Activated CD4-positive, alpha-beta memory T cell treated with anti-CD3 and anti-CD28 coated beads for 36 hours (primary cell): ENCODE results near the gene ITPRID1. TPM values are rescaled to one million over a fixed set of nuclear protein-coding genes. Genes with fewer than 3 reads are reported as not detected.
"Not testable (repeated sequence)": the region's sequence is repeated elsewhere in the genome, so short reads cannot be mapped to it uniquely, and the experiment has no call there.

Experiments used
- CTCF ChIA-PET: fragments of 350-600 bp; sonication (Branson Sonifier 250); formaldehyde crosslinking; loops from one replicate; lab custom pipeline; 2021; ENCODE audit warnings: antibody characterized with exemption, inconsistent platforms; lab: Charles Lee
- POLR2A ChIA-PET: fragments of 350-600 bp; sonication (Branson Sonifier 250); formaldehyde crosslinking; loops from one replicate; lab custom pipeline; 2021; ENCODE audit warnings: antibody characterized with exemption; lab: Charles Lee
- DNase-seq: peaks from one replicate; pipeline ENCODE4 v3.0.0-alpha.2; 2020
- H3K27ac Mint-ChIP-seq: one replicate; pipeline ENCODE4 v1.8.0; 2021; ENCODE audit warnings: mixed read lengths
- H3K27me3 Mint-ChIP-seq: one replicate; pipeline ENCODE4 v1.8.0; 2021; ENCODE audit warnings: mixed read lengths
- H3K36me3 Mint-ChIP-seq: one replicate; pipeline ENCODE4 v1.8.0; 2021; ENCODE audit warnings: mixed read lengths
- H3K4me1 Mint-ChIP-seq: one replicate; pipeline ENCODE4 v1.8.0; 2021; ENCODE audit warnings: low read depth, mixed read lengths
- H3K4me3 Mint-ChIP-seq: one replicate; pipeline ENCODE4 v1.8.0; 2021; ENCODE audit warnings: mild to moderate bottlenecking, mixed read lengths
- H3K9me3 Mint-ChIP-seq: one replicate; pipeline ENCODE4 v1.8.0; 2021; ENCODE audit warnings: mixed read lengths
- intact Hi-C: fragments of 100-400 bp; cut with micrococcal nuclease; formaldehyde crosslinking; loops from one replicate; pipeline ENCODE4 v1.15.1; 2023
- total RNA-seq, 2 experiments: library from RNA; stranded (reverse); gene quantifications; one replicate each; pipeline ENCODE4 v1.2.3, GENCODE V29; 2021

Gene ITPRID1
- not detected for total RNA-seq

DNA sequence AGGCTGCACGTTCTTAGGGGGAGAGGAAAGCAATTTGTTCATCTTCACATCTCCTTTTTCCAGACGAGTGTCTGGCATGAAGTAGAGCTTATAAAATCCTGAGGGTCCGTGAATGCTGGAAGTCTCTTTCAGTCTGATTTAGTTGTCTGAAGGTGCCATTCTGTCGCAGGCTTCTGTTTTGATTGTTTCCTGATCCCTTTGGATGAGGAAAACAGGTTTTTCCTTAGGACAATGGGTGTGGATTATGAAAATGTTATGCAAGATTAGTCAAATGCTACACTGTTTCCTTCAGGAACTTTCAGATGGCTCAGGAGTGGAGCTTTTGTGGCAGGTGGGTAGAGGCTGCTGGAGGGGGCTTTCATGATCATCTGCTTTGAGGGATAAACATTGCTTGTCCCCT lies at the start of gene ITPRID1:
ITPRID1 (plus strand) TSS at position 301 of the 400 bp plus-strand sequence. CDS start 38,935 bp downstream, outside the sequence.
- Mint-ChIP-seq H3K27ac (no peak within 1 kb of the TSS), H3K36me3 (no peaks in the 10 kb centered on the region), H3K4me3 (no peak within 1 kb of the TSS), H3K9me3 (peaks cover 9% of the 10 kb centered on the region), H3K27me3 (no peaks in the 10 kb centered on the region), H3K4me1 (no peaks in the 10 kb centered on the region)
- CTCF ChIA-PET = no interaction called here
- intact Hi-C loops = no loop called here
- POLR2A ChIA-PET = no interaction called here
- no peak for DNase-seq

DNA sequence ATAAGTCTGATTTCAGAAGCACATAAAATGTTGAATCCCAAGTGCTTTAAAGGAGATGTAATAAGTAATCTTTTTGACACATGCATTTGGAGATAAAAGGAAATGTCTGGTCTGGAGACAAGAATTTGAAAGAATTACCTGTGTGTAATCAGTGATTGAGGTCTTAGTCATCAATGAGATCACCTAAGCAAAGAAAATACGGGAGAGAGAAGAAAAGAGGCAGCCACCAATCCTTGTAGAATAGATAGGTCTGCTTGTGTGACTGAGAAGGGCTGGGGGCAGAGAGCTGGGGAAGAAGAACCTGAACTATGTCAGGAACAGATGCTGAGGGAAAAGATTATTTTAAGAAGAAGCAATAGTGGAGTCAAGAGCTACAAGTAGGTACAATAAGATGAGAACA lies 49.3 kb upstream of the ITPRID1 start:
- CTCF ChIA-PET = no interaction called here
- Mint-ChIP-seq H3K4me1 (no peaks in the 10 kb centered on the region), H3K36me3 (no peaks in the 10 kb centered on the region), H3K9me3 (no peaks in the 10 kb centered on the region), H3K27me3 (no peaks in the 10 kb centered on the region), H3K27ac (no peak overlapping the region), H3K4me3 (no peak overlapping the region)
- POLR2A ChIA-PET = no interaction called here
- DNase-seq = no peak
- intact Hi-C loops = no loop called here

DNA sequence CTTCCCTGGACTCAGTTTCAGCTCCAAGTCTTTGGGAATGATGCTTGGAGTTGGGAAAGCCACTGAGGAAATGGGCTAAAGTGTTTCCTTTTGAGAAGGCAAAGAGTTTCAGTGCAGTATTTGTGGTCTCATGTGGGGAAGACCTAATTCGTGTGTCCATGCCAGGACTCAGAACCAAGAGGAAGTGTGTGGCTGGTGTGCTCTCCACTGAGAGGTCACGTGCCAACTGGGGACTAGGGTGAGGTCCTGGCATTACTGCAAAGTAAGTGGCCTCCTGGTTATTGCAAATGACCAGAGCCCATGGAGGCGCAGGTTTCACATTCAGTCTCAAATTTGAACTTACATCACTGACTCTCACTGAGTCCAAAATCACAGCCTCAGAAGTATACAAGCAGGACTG lies 48.6 kb upstream of the ITPRID1 start:
- CTCF ChIA-PET = no interaction called here
- Mint-ChIP-seq H3K4me3 (no peak overlapping the region), H3K4me1 (no peaks in the 10 kb centered on the region), H3K27ac (no peak overlapping the region), H3K27me3 (no peaks in the 10 kb centered on the region), H3K36me3 (no peaks in the 10 kb centered on the region), H3K9me3 (no peaks in the 10 kb centered on the region)
- POLR2A ChIA-PET = no interaction called here
- no peak for DNase-seq
- intact Hi-C loops = no loop called here

DNA sequence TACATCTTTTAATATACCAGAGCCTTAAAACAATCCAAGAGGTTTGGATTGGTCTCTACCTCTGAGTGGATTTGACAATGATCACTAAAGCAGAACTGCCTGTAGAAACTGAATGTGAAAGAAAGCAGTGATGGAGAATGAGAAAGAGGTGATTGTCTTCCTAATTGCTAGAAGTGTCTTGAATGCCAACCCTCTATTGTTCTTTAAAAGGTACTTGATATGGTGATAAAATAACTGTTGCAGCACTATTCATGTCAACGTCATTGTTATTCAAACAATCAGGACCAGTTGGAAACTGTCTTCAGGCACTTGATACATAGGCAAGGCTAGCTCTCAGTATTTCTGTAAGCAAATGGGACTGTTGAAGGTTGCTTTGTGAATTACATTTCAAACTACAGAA lies 47.9 kb upstream of the ITPRID1 start:
- no peaks in the 10 kb centered on the region for H3K36me3 Mint-ChIP-seq
- no peak overlapping the region for H3K4me3 Mint-ChIP-seq
- no peak for DNase-seq
- no peaks in the 10 kb centered on the region for H3K27me3 Mint-ChIP-seq
- POLR2A ChIA-PET = no interaction called here
- no peak overlapping the region for H3K27ac Mint-ChIP-seq
- no peaks in the 10 kb centered on the region for H3K9me3 Mint-ChIP-seq
- intact Hi-C loops = no loop called here
- CTCF ChIA-PET = no interaction called here
- no peaks in the 10 kb centered on the region for H3K4me1 Mint-ChIP-seq

DNA sequence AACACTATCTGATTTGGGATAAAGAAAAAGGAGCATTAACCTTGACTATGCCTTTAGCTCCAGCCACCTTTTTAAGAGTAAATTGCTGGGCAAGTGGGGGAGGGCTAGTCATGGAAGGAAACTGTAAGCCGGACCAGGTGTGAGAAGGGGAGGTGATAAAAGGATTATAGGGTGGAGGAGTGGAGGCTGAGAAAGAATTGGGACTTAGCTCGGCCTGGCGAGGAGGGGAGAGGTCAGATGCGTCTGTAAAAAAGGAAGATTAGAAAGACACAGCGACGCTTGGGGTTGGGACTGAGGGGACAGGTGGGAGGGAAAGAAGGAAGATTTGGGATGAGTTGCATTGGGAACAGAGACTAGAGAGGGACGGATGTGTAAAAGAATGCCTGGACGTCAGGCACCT lies 43.0 kb upstream of the ITPRID1 start:
- CTCF ChIA-PET, H3K27me3 Mint-ChIP-seq, H3K27ac Mint-ChIP-seq, H3K4me3 Mint-ChIP-seq, DNase-seq, H3K4me1 Mint-ChIP-seq, POLR2A ChIA-PET, intact Hi-C loops, H3K9me3 Mint-ChIP-seq, H3K36me3 Mint-ChIP-seq: not testable (repeated sequence)

DNA sequence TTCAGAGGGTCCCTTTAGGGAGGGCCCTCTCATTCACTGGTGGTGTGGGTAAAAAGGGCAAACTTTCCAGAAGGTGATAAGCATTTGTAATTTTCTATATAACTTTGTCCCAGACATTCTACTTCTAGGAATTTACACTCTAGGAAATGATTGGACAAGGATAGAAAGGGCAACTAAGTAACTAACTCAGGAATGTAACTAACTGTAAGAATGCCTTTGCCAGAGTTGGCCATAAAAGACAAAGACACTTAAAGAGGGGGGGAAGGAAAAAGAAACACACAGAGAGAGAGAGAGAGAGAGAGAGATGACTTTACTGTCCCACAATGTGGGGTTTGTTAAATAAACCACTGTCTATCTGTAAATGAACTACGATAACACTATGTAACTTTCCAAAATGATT lies 38.5 kb upstream of the ITPRID1 start:
- H3K9me3 Mint-ChIP-seq = no peaks in the 10 kb centered on the region
- no peak overlapping the region for H3K27ac Mint-ChIP-seq
- no peaks in the 10 kb centered on the region for H3K27me3 Mint-ChIP-seq
- POLR2A ChIA-PET = no interaction called here
- no peak overlapping the region for H3K4me3 Mint-ChIP-seq
- intact Hi-C loops = no loop called here
- H3K36me3 Mint-ChIP-seq = no peaks in the 10 kb centered on the region
- no peaks in the 10 kb centered on the region for H3K4me1 Mint-ChIP-seq
- no peak for DNase-seq
- CTCF ChIA-PET = no interaction called here

DNA sequence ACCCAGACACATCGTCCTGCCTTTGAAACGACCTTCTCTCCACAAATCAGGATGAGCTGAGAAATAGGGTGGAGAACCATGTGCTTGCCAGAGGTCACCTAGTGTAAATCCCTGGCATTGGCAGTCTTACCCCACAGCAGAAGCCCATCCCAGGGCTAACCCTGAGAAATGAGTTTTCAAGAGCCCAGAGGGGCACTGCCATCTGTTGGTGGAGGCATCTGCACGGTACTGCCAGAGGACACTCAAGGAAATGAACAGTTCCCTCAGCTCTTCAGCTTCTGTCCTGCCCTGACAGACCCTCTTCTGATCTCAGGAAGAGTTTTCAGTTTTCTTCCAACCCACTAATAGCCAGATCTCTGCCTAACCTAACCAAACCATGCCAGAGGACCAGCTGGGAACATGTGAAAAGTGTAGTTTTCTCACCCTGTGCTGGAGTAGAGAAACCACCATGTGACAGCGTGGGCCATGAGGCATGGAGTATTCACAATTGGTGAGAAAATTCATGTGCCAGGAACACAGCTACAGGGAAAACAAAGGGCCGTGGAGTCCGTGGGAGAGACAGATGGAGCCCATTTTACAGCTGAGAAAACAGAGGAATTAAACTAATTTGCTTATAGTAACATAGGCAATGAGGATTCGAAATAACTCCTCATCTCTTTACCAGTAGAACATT lies 37.7 kb upstream of the ITPRID1 start:
- CTCF ChIA-PET = no interaction called here

DNA sequence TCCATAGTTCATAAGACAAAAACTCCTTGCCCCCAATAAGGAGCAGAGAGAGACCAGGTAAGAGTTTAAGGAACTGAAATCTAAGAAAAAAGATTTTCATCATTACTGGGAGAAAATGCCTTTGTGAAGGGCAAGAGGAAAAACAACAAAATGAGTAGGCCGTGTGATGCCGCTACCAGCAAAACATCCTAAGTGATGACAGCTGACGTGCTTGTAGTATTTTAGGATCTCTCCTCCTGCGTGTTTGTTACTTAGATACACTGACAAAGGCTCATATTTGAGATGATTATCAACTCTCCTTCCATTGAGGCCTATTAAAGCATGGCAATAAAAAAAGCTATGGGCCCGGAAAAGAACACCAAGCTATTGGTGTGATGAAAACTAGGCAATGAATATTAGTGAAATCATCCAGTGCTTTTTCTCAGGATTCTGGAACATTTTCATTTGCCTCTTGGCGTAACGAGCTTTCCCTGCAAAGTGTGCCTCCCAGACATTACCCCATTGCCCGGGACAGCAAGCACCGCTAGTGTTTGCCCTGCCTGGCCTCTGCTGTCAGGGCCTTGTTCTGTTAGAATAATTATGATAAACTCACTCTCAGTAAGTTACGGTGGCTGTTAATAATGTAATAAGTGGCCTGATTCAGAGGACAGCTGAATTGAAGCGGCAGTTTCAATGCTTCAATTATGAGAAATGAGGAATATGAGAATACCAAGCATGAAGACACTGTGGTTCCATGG lies 36.8 kb upstream of the ITPRID1 start:
- DNase-seq = no peak
- Mint-ChIP-seq H3K27ac (no peak overlapping the region), H3K27me3 (no peaks in the 10 kb centered on the region), H3K36me3 (no peaks in the 10 kb centered on the region), H3K4me1 (no peaks in the 10 kb centered on the region), H3K9me3 (no peaks in the 10 kb centered on the region), H3K4me3 (no peak overlapping the region)
- ChIA-PET CTCF (no interaction called here), POLR2A (no interaction called here)
- intact Hi-C loops = no loop called here

More for the DNA sequence above, 37.7 kb upstream of the ITPRID1 start:
- no peaks in the 10 kb centered on the region for H3K36me3 Mint-ChIP-seq
- no peak overlapping the region for H3K27ac Mint-ChIP-seq
- POLR2A ChIA-PET = no interaction called here
- H3K9me3 Mint-ChIP-seq = no peaks in the 10 kb centered on the region
- no peak overlapping the region for H3K4me3 Mint-ChIP-seq
- no peaks in the 10 kb centered on the region for H3K4me1 Mint-ChIP-seq
- intact Hi-C loops = no loop called here
- H3K27me3 Mint-ChIP-seq = no peaks in the 10 kb centered on the region
- DNase-seq = no peak

DNA sequence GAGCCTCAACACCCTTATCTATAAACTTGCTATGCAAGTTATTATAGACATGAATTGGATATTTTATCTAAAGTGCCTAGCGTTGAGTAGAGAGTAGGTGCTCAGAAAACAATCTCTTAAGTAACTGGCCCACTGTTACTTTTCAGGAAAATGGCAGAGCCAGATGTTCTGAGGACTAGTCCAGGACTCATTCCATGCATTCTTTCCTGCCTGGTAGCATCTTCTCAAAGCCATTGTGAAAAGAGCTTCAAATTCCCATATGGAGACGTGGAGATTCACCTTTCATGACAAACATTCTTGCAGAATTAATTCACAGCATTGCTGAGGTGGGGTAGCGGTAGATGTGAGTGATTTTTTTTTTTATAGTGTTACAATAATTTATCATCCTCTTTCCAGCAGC lies 35.9 kb upstream of the ITPRID1 start:
- no peaks in the 10 kb centered on the region for H3K9me3 Mint-ChIP-seq
- ChIA-PET CTCF (no interaction called here), POLR2A (no interaction called here)
- DNase-seq = no peak
- H3K36me3 Mint-ChIP-seq = no peaks in the 10 kb centered on the region
- H3K27ac Mint-ChIP-seq = no peak overlapping the region
- H3K27me3 Mint-ChIP-seq = no peaks in the 10 kb centered on the region
- intact Hi-C loops = no loop called here
- H3K4me3 Mint-ChIP-seq = no peak overlapping the region
- no peaks in the 10 kb centered on the region for H3K4me1 Mint-ChIP-seq

DNA sequence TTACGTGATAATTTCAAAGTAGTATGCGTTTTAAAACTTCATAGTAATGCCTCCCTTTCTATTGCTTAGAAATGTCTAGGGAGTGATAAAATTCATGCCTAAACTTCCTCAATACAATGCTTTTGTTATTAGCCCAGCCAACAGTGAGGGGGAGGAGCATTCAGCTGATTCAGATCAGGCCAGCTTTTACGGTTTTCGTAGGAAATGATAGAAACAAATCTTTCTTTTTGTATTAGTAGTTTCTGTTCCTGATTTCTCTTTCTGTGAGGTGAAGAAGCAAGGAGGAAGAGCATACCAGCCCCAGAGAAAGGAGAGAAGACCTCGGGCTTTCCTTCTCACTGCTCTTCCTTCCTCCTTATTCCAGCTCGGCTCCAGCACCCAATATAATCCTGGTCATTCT lies 35.2 kb upstream of the ITPRID1 start:
- Mint-ChIP-seq H3K36me3 (no peaks in the 10 kb centered on the region), H3K9me3 (no peaks in the 10 kb centered on the region), H3K4me3 (no peak overlapping the region), H3K27ac (no peak overlapping the region), H3K4me1 (no peaks in the 10 kb centered on the region), H3K27me3 (no peaks in the 10 kb centered on the region)
- DNase-seq = no peak
- POLR2A ChIA-PET = no interaction called here
- CTCF ChIA-PET = no interaction called here
- intact Hi-C loops = no loop called here

DNA sequence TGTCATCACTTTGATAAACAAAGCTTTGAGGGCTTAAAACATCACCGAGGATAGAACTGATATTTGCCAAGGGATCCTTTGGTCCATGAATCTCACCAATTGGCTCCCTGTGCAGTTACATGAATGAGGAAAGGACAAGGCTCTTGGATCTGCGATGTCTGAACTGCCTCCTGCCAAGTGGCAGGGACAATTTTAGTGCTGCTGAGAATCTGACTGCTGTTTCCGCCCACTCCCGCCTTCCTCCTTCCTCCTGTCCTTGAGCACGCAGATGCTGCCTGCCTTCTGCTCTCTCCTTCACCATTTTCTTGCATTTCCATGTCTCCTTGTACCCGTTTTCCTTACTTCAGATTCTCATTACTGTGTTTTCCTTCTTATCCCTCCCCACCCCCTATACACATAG lies 26.8 kb upstream of the ITPRID1 start:
- no peaks in the 10 kb centered on the region for H3K9me3 Mint-ChIP-seq
- CTCF ChIA-PET = interaction anchor here (0.9 to 1.0 kb wide), 2 partner anchors 44 to 352 kb away, joined by 4 to 5 read pairs; no protein-coding TSS in a partner anchor

DNA sequence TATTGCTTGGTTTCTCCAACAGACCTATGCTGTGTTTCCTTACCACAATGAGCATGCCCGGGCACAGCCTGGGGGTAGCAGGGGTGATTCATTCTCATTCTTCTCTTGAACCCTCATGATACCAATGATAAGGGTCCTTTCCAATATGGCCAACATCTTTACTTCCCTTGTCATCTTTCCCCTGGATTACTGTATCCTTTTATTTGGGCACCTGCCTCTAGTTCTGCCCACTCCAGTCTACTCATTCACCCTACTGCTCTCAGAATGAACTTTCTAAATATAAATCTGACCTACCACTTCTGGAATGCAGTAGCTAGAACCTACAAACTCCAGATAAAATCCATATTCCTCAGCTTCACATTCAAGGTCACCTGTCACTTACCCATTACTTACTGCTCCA lies 26.4 kb upstream of the ITPRID1 start:
- H3K27me3 Mint-ChIP-seq = no peaks in the 10 kb centered on the region
- H3K4me1 Mint-ChIP-seq = no peaks in the 10 kb centered on the region
- intact Hi-C loops = loop anchor here (5.0 kb wide), 1 partner anchor 45 kb away; no protein-coding TSS in a partner anchor
- POLR2A ChIA-PET = no interaction called here
- CTCF ChIA-PET = interaction anchor here (0.9 to 1.0 kb wide), 2 partner anchors 44 to 353 kb away, joined by 4 to 5 read pairs; no protein-coding TSS in a partner anchor
- no peaks in the 10 kb centered on the region for H3K36me3 Mint-ChIP-seq
- DNase-seq = no peak
- H3K4me3 Mint-ChIP-seq = no peak overlapping the region
- H3K9me3 Mint-ChIP-seq = no peaks in the 10 kb centered on the region
- no peak overlapping the region for H3K27ac Mint-ChIP-seq

More for the DNA sequence above, 26.8 kb upstream of the ITPRID1 start:
- POLR2A ChIA-PET = no interaction called here
- Mint-ChIP-seq H3K27ac (no peak overlapping the region), H3K36me3 (no peaks in the 10 kb centered on the region), H3K27me3 (no peaks in the 10 kb centered on the region), H3K4me1 (no peaks in the 10 kb centered on the region), H3K4me3 (no peak overlapping the region)
- intact Hi-C loops = loop anchor here (5.0 kb wide), 1 partner anchor 45 kb away; no protein-coding TSS in a partner anchor
- no peak for DNase-seq
